OCI-LY1 (cell line): Measurements from ENCODE around the gene MAP3K1.

ENCODE experiments used
- H2AFZ ChIP-seq: fragments of 200-600 bp; sonication (generic), shearing (Covaris generic); 2 replicates; pipeline ENCODE4 v1.6.0; 2014; ENCODE audit warnings: antibody characterized with exemption, mild to moderate bottlenecking, low read length
- H3F3A ChIP-seq: fragments of 200-600 bp; sonication (generic), shearing (Covaris generic); 2 replicates; pipeline ENCODE4 v1.6.0; 2014; ENCODE audit warnings: mild to moderate bottlenecking, antibody characterized with exemption, low read length, moderate library complexity; ENCODE audit not compliant: insufficient read depth
- H3K27ac ChIP-seq: fragments of 200-600 bp; sonication (generic); 2 replicates; pipeline ENCODE4 v1.5.1; 2014; ENCODE audit warnings: low read length, mixed run types, mild to moderate bottlenecking, low read depth; ENCODE audit not compliant: poor library complexity, severe bottlenecking
- H3K27me3 ChIP-seq: fragments of 200-600 bp; sonication (generic); 2 replicates; pipeline ENCODE4 v1.6.0; 2014; ENCODE audit warnings: antibody characterized with exemption, mild to moderate bottlenecking, low read length, moderate library complexity; ENCODE audit not compliant: insufficient read depth
- H3K36me3 ChIP-seq: fragments of 200-600 bp; sonication (generic); 2 replicates; pipeline ENCODE4 v1.6.1; 2014; ENCODE audit warnings: mild to moderate bottlenecking, antibody characterized with exemption, low read length, moderate library complexity, mixed read lengths; ENCODE audit not compliant: insufficient read depth
- H3K4me1 ChIP-seq: fragments of 200-600 bp; sonication (generic); 2 replicates; pipeline ENCODE4 v1.5.1; 2014; ENCODE audit warnings: mild to moderate bottlenecking, low read length, moderate library complexity; ENCODE audit not compliant: insufficient read depth, severe bottlenecking
- H3K4me2 ChIP-seq: fragments of 200-600 bp; sonication (generic), shearing (Covaris generic); 2 replicates; pipeline ENCODE4 v1.6.1; 2014; ENCODE audit warnings: low read length
- H3K4me3 ChIP-seq: fragments of 200-600 bp; sonication (generic); 2 replicates; pipeline ENCODE4 v1.5.1; 2014; ENCODE audit warnings: low read length, low read depth, mild to moderate bottlenecking, mixed read lengths; ENCODE audit not compliant: poor library complexity, severe bottlenecking
- H3K79me2 ChIP-seq: fragments of 200-600 bp; shearing (Covaris generic); 2 replicates; pipeline ENCODE4 v1.6.1; 2016; ENCODE audit warnings: mixed run types, low read length, mixed read lengths; ENCODE audit not compliant: insufficient read depth
- H3K9ac ChIP-seq: fragments of 200-600 bp; sonication (generic), shearing (Covaris generic); 2 replicates; pipeline ENCODE4 v1.6.1; 2014; ENCODE audit warnings: mild to moderate bottlenecking, low read length, mixed read lengths
- H3K9me2 ChIP-seq: fragments of 200-600 bp; sonication (generic), shearing (Covaris generic); 2 replicates; pipeline ENCODE4 v1.6.1; 2014; ENCODE audit warnings: low read depth, mild to moderate bottlenecking, low read length, mixed read lengths
- H3K9me3 ChIP-seq: fragments of 200-600 bp; shearing (Covaris generic); 2 replicates; pipeline ENCODE4 v1.6.1; 2014; ENCODE audit warnings: low read length, mixed read lengths
- H4K20me1 ChIP-seq: fragments of 200-600 bp; sonication (generic), shearing (Covaris generic); 2 replicates; pipeline ENCODE4 v1.6.0; 2016; ENCODE audit warnings: mild to moderate bottlenecking, low read length; ENCODE audit not compliant: insufficient read depth
- EZH2 ChIP-seq: fragments of 200-600 bp; sonication (generic), shearing (Covaris generic); IDR thresholded peaks from 2 replicates; pipeline ENCODE4 v1.8.0; 2017; ENCODE audit warnings: borderline replicate concordance, mixed run types, mild to moderate bottlenecking, antibody characterized with exemption, low read length, moderate library complexity, mixed read lengths
- TF ChIP-seq, protein P1 (sequence below): fragments of 200-600 bp; sonication (generic), shearing (Covaris generic); IDR thresholded peaks from 2 replicates; pipeline ENCODE4 v1.5.1; 2017; ENCODE audit warnings: mild to moderate bottlenecking, antibody characterized with exemption, low read length, moderate library complexity, mixed read lengths

The MAP3K1 gene

DNA sequence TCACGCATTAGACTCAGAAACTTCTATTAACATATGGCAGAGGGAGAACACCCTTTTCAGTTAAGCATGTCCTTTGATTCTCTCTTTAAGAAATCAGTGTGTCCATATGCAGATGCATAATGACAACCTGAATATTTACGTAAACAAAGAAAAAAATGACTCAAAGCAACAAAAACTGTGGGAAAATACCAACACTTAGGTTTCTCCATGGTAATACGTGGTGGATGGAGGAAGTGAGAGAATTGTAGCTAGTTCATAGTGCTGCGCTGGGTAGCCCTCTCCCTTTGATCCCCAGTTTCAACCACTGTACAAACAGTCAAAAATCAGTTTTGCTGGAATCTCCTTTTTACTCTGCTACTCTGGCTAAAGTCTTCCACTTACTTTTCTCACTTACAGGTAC, 2.0 kb upstream of the MAP3K1 start:
- H3K36me3 ChIP-seq: no peaks in the 10 kb centered on the region
- peaks cover 44% of the 10 kb centered on the region for H3K4me1 ChIP-seq
- no peaks in the 10 kb centered on the region for H3K9me3 ChIP-seq
- TF ChIP-seq, protein P1, sequence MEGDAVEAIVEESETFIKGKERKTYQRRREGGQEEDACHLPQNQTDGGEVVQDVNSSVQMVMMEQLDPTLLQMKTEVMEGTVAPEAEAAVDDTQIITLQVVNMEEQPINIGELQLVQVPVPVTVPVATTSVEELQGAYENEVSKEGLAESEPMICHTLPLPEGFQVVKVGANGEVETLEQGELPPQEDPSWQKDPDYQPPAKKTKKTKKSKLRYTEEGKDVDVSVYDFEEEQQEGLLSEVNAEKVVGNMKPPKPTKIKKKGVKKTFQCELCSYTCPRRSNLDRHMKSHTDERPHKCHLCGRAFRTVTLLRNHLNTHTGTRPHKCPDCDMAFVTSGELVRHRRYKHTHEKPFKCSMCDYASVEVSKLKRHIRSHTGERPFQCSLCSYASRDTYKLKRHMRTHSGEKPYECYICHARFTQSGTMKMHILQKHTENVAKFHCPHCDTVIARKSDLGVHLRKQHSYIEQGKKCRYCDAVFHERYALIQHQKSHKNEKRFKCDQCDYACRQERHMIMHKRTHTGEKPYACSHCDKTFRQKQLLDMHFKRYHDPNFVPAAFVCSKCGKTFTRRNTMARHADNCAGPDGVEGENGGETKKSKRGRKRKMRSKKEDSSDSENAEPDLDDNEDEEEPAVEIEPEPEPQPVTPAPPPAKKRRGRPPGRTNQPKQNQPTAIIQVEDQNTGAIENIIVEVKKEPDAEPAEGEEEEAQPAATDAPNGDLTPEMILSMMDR: no peak
- no peak for TF ChIP-seq EZH2
- peak overlapping the region; percentile 88; the same call in 1 of the 2 replicates for H3K9ac ChIP-seq
- H3K79me2 ChIP-seq: peaks cover 24% of the 10 kb centered on the region
- H4K20me1 ChIP-seq: no peaks in the 10 kb centered on the region
- H3K4me3 ChIP-seq: peak overlapping the region; percentile 91
- H3K4me2 ChIP-seq: peak overlapping the region; percentile 91
- no peaks in the 10 kb centered on the region for H3K27me3 ChIP-seq
- H3K9me2 ChIP-seq: no peaks in the 10 kb centered on the region
- H3K27ac ChIP-seq: peak overlapping the region; percentile 84
- no peaks in the 10 kb centered on the region for H3F3A ChIP-seq
- H2AFZ ChIP-seq: no peak overlapping the region

DNA sequence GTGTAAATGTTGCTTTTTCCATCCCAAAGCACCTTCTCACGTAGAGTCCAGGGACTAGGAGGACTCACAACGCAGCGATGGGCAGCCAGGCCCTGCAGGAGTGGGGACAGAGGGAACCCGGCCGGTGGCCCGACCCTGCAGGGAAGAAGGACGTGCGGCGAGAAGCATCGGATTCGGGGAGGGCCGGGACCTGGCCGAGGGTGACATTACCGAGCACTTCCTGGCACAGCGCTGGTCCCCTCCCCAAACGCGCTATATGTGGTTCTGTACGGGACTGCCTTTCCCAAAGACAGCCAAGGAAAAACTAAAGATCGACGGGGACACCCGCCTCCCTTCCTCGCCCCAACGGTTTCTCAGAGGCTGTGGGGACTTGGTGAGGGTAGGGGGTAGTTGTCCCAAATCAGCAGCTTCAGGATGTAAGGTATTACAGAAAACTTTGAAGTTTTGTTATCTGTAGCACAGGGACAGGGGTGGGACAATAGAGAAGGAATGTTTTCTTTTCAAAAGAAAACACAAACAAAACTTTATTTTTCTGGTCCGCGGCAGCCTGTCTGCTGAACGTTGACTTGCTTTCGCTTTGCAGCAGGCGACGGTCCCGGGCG, 887 bp upstream of the MAP3K1 start:
- peaks cover 36% of the 10 kb centered on the region for H3K79me2 ChIP-seq
- peaks cover 56% of the 10 kb centered on the region for H3K4me1 ChIP-seq
- H2AFZ ChIP-seq: no peak overlapping the region
- TF ChIP-seq, protein P1: no peak
- TF ChIP-seq EZH2: no peak
- no peaks in the 10 kb centered on the region for H3F3A ChIP-seq
- H3K27ac ChIP-seq: peak overlapping the region; percentile 84
- H3K4me2 ChIP-seq: peak overlapping the region; percentile 91
- no peaks in the 10 kb centered on the region for H3K27me3 ChIP-seq
- peak overlapping the region; percentile 91 for H3K4me3 ChIP-seq
- H3K9ac ChIP-seq: peak overlapping the region; percentile 88
- no peaks in the 10 kb centered on the region for H3K36me3 ChIP-seq
- H4K20me1 ChIP-seq: no peaks in the 10 kb centered on the region
- H3K9me2 ChIP-seq: no peaks in the 10 kb centered on the region
- no peaks in the 10 kb centered on the region for H3K9me3 ChIP-seq

DNA sequence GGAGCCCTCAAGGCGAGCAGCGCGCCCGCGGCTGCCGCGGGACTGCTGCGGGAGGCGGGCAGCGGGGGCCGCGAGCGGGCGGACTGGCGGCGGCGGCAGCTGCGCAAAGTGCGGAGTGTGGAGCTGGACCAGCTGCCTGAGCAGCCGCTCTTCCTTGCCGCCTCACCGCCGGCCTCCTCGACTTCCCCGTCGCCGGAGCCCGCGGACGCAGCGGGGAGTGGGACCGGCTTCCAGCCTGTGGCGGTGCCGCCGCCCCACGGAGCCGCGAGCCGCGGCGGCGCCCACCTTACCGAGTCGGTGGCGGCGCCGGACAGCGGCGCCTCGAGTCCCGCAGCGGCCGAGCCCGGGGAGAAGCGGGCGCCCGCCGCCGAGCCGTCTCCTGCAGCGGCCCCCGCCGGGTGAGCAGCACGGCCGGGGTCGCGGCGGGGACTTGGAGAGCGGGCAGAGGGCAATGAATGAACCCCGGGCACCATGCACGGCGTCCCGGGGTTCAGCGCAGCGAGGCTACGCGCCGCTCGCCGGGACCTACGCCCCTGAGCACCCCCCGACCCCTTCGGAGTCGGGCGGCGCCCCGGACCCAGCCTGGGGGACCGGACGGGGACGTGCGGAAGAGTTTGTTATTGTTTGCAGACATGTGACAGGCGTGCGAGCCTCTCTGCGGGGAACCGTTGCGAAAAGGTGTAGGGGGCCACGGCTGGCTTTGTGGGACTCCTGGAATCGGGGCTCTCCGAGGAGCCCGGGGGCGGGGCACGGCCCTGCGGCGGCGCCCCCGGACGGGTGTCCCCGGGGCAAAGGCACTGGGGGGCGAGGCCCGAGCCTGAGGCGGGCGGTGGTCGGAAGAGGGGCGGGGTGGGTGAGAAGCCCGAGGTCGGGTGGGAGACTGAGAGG, 553 bp downstream of the MAP3K1 start:
- no peak overlapping the region for H2AFZ ChIP-seq
- peaks cover 67% of the 10 kb centered on the region for H3K4me1 ChIP-seq

More for the DNA sequence above, 553 bp downstream of the MAP3K1 start:
- Histone ChIP-seq H3K27me3 (no peaks in the 10 kb centered on the region), H3K9ac (peak overlapping the region; percentile 88), H3F3A (no peaks in the 10 kb centered on the region), H3K9me2 (no peaks in the 10 kb centered on the region), H3K79me2 (peaks cover 50% of the 10 kb centered on the region), H3K9me3 (no peaks in the 10 kb centered on the region), H3K4me3 (peak overlapping the region; percentile 91), H3K36me3 (peaks cover 6% of the 10 kb centered on the region; the same call in 1 of the 2 replicates), H3K4me2 (peak overlapping the region; percentile 91), H3K27ac (peak overlapping the region; percentile 61), H4K20me1 (no peaks in the 10 kb centered on the region)
- no peak for TF ChIP-seq EZH2
- TF ChIP-seq, protein P1: no peak
